OCI-M1 (cell line): Measurements from ENCODE around the gene BCAS4.
A peak's percentile ranks its signal among the peaks of the same experiment; 100 is the strongest.
"Not testable (repeated sequence)": the region's sequence is repeated elsewhere in the genome, so short reads cannot be mapped to it uniquely, and the experiment has no call there.

ENCODE experiments used
- DNase-seq: peaks from one replicate; lab custom pipeline; 2025; lab: John Stamatoyannopoulos, UW

The BCAS4 gene

GRCh38 chr20:50799176-50799889 lies 4.5 kb downstream of the BCAS4 start:
- DNase-seq = no peak

- no peak for DNase-seq
Observed at GRCh38 chr20:50799890-50800550, 5.2 kb downstream of the BCAS4 start.

GRCh38 chr20:50800986-50801746 lies 6.3 kb downstream of the BCAS4 start:
- DNase-seq = not testable (repeated sequence)

- no peak for DNase-seq
Observed at GRCh38 chr20:50801747-50802125, 6.9 kb downstream of the BCAS4 start.

GRCh38 chr20:50802289-50802688 lies 7.4 kb downstream of the BCAS4 start:
- DNase-seq = no peak

- no peak for DNase-seq
Observed at GRCh38 chr20:50804437-50805348, 9.8 kb downstream of the BCAS4 start.

- no peak for DNase-seq
Observed at GRCh38 chr20:50805349-50805684, 10.5 kb downstream of the BCAS4 start.

GRCh38 chr20:50806126-50806768 lies 11.4 kb downstream of the BCAS4 start:
- no peak for DNase-seq

- no peak for DNase-seq
Observed at GRCh38 chr20:50810063-50810462, 15.2 kb downstream of the BCAS4 start.

GRCh38 chr20:50810842-50811241 lies 16.0 kb downstream of the BCAS4 start:
- DNase-seq = no peak

GRCh38 chr20:50813101-50813643 lies 18.3 kb downstream of the BCAS4 start:
- DNase-seq = no peak

GRCh38 chr20:50813801-50814200 lies 18.9 kb downstream of the BCAS4 start:
- DNase-seq = no peak

- DNase-seq = peak; percentile 8
Observed at GRCh38 chr20:50814438-50815161, 19.7 kb downstream of the BCAS4 start.

- DNase-seq = no peak
Observed at GRCh38 chr20:50815162-50815989, 20.5 kb downstream of the BCAS4 start.

- DNase-seq = no peak
Observed at GRCh38 chr20:50817776-50818172, 22.9 kb downstream of the BCAS4 start.

- DNase-seq = no peak
Observed at GRCh38 chr20:50819349-50819748, 24.5 kb downstream of the BCAS4 start.

- no peak for DNase-seq
Observed at GRCh38 chr20:50820515-50821256, 25.8 kb downstream of the BCAS4 start.

GRCh38 chr20:50821257-50821921 lies 26.5 kb downstream of the BCAS4 start:
- no peak for DNase-seq
